Measurements from ENCODE around the gene MTLN. TPM values are rescaled to one million over a fixed set of nuclear protein-coding genes. Genes with fewer than 3 reads are reported as not detected.

Gene MTLN
- total RNA-seq, 3 donors from 2014 or later = 68.2 to 88.3 (median 69.9) TPM

GRCh38 chr2:110166266-110166665 is 46.1 kb downstream of the MTLN start:
- H3K4me3 ChIP-seq = no peak overlapping the region
- no peaks in the 10 kb centered on the region for H3K4me1 ChIP-seq
- no peaks in the 10 kb centered on the region for H3K27me3 ChIP-seq
- no peaks in the 10 kb centered on the region for H3K9me3 ChIP-seq
- no peaks in the 10 kb centered on the region for H3K36me3 ChIP-seq
- intact Hi-C loops (cut with DNase I; ENCODE audit: low total_unique reads) = no loop called here
- TF ChIP-seq CTCF (IDR thresholded peaks at IDR 0.05) (no peak), POLR2A (IDR thresholded peaks at IDR 0.05) (no peak), POLR2AphosphoS5 (IDR thresholded peaks at IDR 0.05) (no peak)
- DNase-seq (ENCODE audit: low spot score in 2 of 2) = no peak
- H3K27ac ChIP-seq = no peak overlapping the region

Other genes starting within 250 kb of the MTLN start
- gene MALL, start 96.7 kb downstream of the MTLN start, total RNA-seq = 10 to 100 TPM in 1 of 3 donors, 1 to 10 TPM in 2; 6.2 to 19.6 (median 9.2) TPM
- 10 to 100 TPM in 1 of 3 donors, 1 to 10 TPM in 2; 5.4 to 15.4 (median 7.2) TPM for gene NPHP1, start 7.5 kb downstream of the MTLN start, total RNA-seq

All from breast epithelium (tissue), 4 donors.